Natural killer cell (primary cell): ENCODE results near the gene SETDB1. TPM values are rescaled to one million over a fixed set of nuclear protein-coding genes. Genes with fewer than 3 reads are reported as not detected.
"Not testable (repeated sequence)": the region's sequence is repeated elsewhere in the genome, so short reads cannot be mapped to it uniquely, and the experiment has no call there.

ENCODE experiments used
- ATAC-seq, 3 donors: fragments of 150-1000 bp in 2 of 3; fragments of 200-7000 bp in 1 of 3; cut with Tn5 transposase; 1 replicate in 1 of 3; 2 replicates in 2 of 3; pipeline ENCODE4 v1.10.0; 2021; ENCODE audit warnings: mild to moderate bottlenecking in 2 of 3, moderate library complexity in 2 of 3
- DNase-seq, 2 donors: peaks; one replicate each; pipeline versions ENCODE4 v3.0.0 to v3.0.0-alpha.2; 2013 to 2021; ENCODE audit warnings: mixed read lengths in 1 of 2
- H3K27ac ChIP-seq: one replicate; pipeline ENCODE4 v1.5.1; 2013; ENCODE audit warnings: mild to moderate bottlenecking, low read length
- H3K27me3 ChIP-seq: one replicate; pipeline ENCODE4 v1.6.1; 2013; ENCODE audit warnings: low read length; ENCODE audit not compliant: control insufficient read depth, insufficient read depth
- H3K36me3 ChIP-seq: one replicate; pipeline ENCODE4 v1.6.1; 2013; ENCODE audit warnings: low read length; ENCODE audit not compliant: control insufficient read depth, insufficient read depth
- H3K4me1 ChIP-seq: one replicate; pipeline ENCODE4 v1.6.1; 2013; ENCODE audit warnings: low read length; ENCODE audit not compliant: control insufficient read depth, insufficient read depth
- H3K4me3 ChIP-seq: one replicate; pipeline ENCODE4 v1.5.1; 2013; ENCODE audit warnings: low read length
- H3K9me3 ChIP-seq: one replicate; pipeline ENCODE4 v1.6.1; 2013; ENCODE audit warnings: low read length; ENCODE audit not compliant: control insufficient read depth, insufficient read depth
- H3K27ac Mint-ChIP-seq, 2 donors: one replicate each; pipeline ENCODE4 v1.8.0; 2022; ENCODE audit warnings: mild to moderate bottlenecking in 2 of 2, mixed read lengths in 2 of 2, moderate library complexity in 1 of 2
- H3K27me3 Mint-ChIP-seq, 2 donors: one replicate each; pipeline ENCODE4 v1.8.0; 2022; ENCODE audit warnings: low read depth in 2 of 2, mixed read lengths in 2 of 2
- H3K36me3 Mint-ChIP-seq: one replicate; pipeline ENCODE4 v1.8.0; 2022; ENCODE audit warnings: mixed read lengths
- H3K4me1 Mint-ChIP-seq, 2 donors: one replicate each; pipeline ENCODE4 v1.8.0; 2022; ENCODE audit warnings: mixed read lengths in 2 of 2
- H3K4me3 Mint-ChIP-seq: one replicate; pipeline ENCODE4 v1.8.0; 2022; ENCODE audit warnings: mild to moderate bottlenecking, moderate library complexity, mixed read lengths
- H3K9me3 Mint-ChIP-seq, 2 donors: one replicate each; pipeline ENCODE4 v1.8.0; 2022; ENCODE audit warnings: mixed read lengths in 2 of 2
- CTCF ChIP-seq: fragments of 200-600 bp; IDR thresholded peaks from one replicate; pipeline ENCODE4 v1.8.0; 2022; ENCODE audit warnings: antibody characterized with exemption
- WGBS: methylation state at CpG from one replicate; pipeline ENCODE4 v1.1.7; 2013; ENCODE audit warnings: missing lambda C conversion rate; ENCODE audit not compliant: insufficient coverage; 5-methylcytosine and 5-hydroxymethylcytosine counted together
- intact Hi-C: fragments of 100-400 bp; cut with micrococcal nuclease; formaldehyde crosslinking; loops from one replicate; pipeline ENCODE4 v1.14.2; 2022
- total RNA-seq, 4 donors: library from RNA; stranded (reverse); fragments of 120-200 nt in 1 of 4; gene quantifications; one replicate each; pipeline versions ENCODE4 v1.2.3 to v1.2.4, GENCODE V29; 2013 to 2022

Gene SETDB1
- 10 to 100 TPM; 64.6 to 74.3 (median 70.5) TPM for total RNA-seq
- total RNA-seq (2013), result 64.6 TPM

- ATAC-seq, result peak; percentile 93 to 99 (median 96)
- peaks cover 22 to 27% of the 10 kb centered on the region in 2 donors for H3K4me1 Mint-ChIP-seq
- H3K4me1 ChIP-seq, result peaks cover 16% of the 10 kb centered on the region
- peak within 1 kb of the TSS; percentile 85 for H3K4me3 ChIP-seq
- DNase-seq, result peak; percentile 88 to 96
- intact Hi-C loops, result loop anchor here (1.0 to 10.0 kb wide), 2 partner anchors 50 to 361 kb away; partner anchors contain the start of gene ARNT
- no peaks in the 10 kb centered on the region for H3K27me3 Mint-ChIP-seq
- H3K27me3 ChIP-seq, result no peaks in the 10 kb centered on the region
- H3K9me3 ChIP-seq, result no peaks in the 10 kb centered on the region
- peak within 1 kb of the TSS; percentile 76 for H3K27ac ChIP-seq
- under 1% methylated on average over 36 of the region's 39 CpGs for WGBS
- peak within 1 kb of the TSS; percentile 95 for H3K4me3 Mint-ChIP-seq
- no peaks in the 10 kb centered on the region for H3K9me3 Mint-ChIP-seq
- no peak for TF ChIP-seq CTCF
- peak within 1 kb of the TSS; percentile 95 for H3K27ac Mint-ChIP-seq
- H3K36me3 ChIP-seq, result peaks cover 24% of the 10 kb centered on the region
- H3K36me3 Mint-ChIP-seq, result no peaks in the 10 kb centered on the region
Measured at GRCh38 chr1:150926097-150926741, at the start of gene SETDB1. Gene SETDB1, plus strand, starts transcription at chr1:150926363. Its CDS starts 1,352 bp downstream, at chr1:150927715.

- WGBS, result 100% methylated on average over 1 of the region's 2 CpGs
- H3K4me1 Mint-ChIP-seq, result peaks cover 18 to 22% of the 10 kb centered on the region in 2 donors
- intact Hi-C loops, H3K9me3 Mint-ChIP-seq, ATAC-seq, H3K27ac Mint-ChIP-seq, DNase-seq, H3K27ac ChIP-seq, H3K27me3 ChIP-seq, H3K4me3 ChIP-seq, H3K36me3 ChIP-seq, H3K27me3 Mint-ChIP-seq, H3K36me3 Mint-ChIP-seq, H3K9me3 ChIP-seq, H3K4me3 Mint-ChIP-seq: not testable (repeated sequence)
- peaks cover 12% of the 10 kb centered on the region for H3K4me1 ChIP-seq
Measured at GRCh38 chr1:150878931-150879330, 47.2 kb upstream of the SETDB1 start.

GRCh38 chr1:150881331-150882070 is 44.7 kb upstream of the SETDB1 start:
- no peak for DNase-seq
- intact Hi-C loops, result no loop called here
- H3K4me3 ChIP-seq, result no peak overlapping the region
- H3K27ac ChIP-seq, result no peak overlapping the region
- H3K27ac Mint-ChIP-seq, result no peak overlapping the region
- peaks cover 0 to 7% of the 10 kb centered on the region in 2 donors for H3K27me3 Mint-ChIP-seq
- ATAC-seq, result no peak
- no peaks in the 10 kb centered on the region for H3K9me3 Mint-ChIP-seq
- H3K4me3 Mint-ChIP-seq, result no peak overlapping the region
- peaks cover 0 to 4% of the 10 kb centered on the region in 2 donors for H3K4me1 Mint-ChIP-seq
- 100% methylated on average over 2 of the region's 2 CpGs for WGBS
- H3K4me1 ChIP-seq, result peaks cover 6% of the 10 kb centered on the region
- no peaks in the 10 kb centered on the region for H3K27me3 ChIP-seq
- TF ChIP-seq CTCF, result no peak
- no peaks in the 10 kb centered on the region for H3K36me3 ChIP-seq
- H3K36me3 Mint-ChIP-seq, result no peaks in the 10 kb centered on the region
- no peaks in the 10 kb centered on the region for H3K9me3 ChIP-seq

- H3K36me3 ChIP-seq, H3K4me3 Mint-ChIP-seq, H3K27me3 Mint-ChIP-seq, H3K27me3 ChIP-seq, DNase-seq, H3K4me1 ChIP-seq, intact Hi-C loops, H3K9me3 ChIP-seq, H3K9me3 Mint-ChIP-seq, H3K4me1 Mint-ChIP-seq, ATAC-seq, H3K36me3 Mint-ChIP-seq, H3K27ac Mint-ChIP-seq, H3K4me3 ChIP-seq, H3K27ac ChIP-seq: not testable (repeated sequence)
- WGBS, result 92% methylated on average over 5 of the region's 5 CpGs
Measured at GRCh38 chr1:150883121-150883520, 43.0 kb upstream of the SETDB1 start.
